HG03432 (cell line): ENCODE measurements around the gene TSPAN4.

Source experiments
- ATAC-seq: cut with Tn5 transposase; IDR thresholded peaks from one replicate; pipeline ENCODE4 v1.9.1; 2021; ENCODE audit warnings: mild to moderate bottlenecking, moderate library complexity; ENCODE audit not compliant: unreplicated experiment

TSPAN4 gene

DNA sequence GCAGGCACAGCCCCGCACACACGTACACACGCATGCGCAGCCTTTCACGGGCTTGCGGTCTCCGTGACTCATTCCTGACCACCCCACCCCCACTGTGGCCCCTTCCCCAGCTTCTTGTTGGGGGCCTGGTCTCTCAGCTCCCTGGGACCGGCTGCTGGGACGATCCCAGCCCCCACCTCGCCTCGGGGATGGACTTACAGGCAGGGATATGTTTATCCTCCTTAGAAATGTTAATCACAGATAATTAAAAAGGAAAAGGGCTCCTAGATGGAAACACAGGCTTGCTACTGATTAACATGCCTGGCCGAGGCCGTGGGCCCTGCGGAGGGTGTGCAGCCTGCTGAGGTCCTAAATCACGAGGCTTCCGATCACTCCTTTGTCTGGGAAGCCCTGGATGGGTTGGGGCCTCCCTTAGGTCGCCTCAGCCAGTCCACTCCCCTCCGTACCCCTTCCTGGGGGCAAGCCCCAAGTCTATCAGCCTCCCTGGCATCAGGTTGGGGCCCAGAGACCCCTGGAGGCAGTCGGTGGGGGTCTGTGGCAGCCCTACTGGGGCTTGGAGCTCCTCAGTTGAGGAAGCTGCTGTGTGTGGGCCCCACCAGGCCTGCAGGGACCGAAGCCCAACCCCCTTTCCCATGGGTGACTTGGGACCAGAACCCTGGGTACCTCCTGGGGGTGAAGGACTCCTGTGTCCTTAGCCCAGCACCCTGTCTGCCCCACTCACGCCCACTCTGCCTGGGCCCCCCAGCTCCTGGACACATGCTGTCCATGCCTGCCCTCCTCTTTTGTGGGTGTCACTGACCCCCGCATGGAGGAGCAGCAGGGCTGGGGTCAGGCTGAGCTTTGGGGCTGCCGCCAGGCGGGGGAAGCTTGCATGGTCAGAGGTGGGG, 20.6 kb downstream of the TSPAN4 start:
- no peak for ATAC-seq

DNA sequence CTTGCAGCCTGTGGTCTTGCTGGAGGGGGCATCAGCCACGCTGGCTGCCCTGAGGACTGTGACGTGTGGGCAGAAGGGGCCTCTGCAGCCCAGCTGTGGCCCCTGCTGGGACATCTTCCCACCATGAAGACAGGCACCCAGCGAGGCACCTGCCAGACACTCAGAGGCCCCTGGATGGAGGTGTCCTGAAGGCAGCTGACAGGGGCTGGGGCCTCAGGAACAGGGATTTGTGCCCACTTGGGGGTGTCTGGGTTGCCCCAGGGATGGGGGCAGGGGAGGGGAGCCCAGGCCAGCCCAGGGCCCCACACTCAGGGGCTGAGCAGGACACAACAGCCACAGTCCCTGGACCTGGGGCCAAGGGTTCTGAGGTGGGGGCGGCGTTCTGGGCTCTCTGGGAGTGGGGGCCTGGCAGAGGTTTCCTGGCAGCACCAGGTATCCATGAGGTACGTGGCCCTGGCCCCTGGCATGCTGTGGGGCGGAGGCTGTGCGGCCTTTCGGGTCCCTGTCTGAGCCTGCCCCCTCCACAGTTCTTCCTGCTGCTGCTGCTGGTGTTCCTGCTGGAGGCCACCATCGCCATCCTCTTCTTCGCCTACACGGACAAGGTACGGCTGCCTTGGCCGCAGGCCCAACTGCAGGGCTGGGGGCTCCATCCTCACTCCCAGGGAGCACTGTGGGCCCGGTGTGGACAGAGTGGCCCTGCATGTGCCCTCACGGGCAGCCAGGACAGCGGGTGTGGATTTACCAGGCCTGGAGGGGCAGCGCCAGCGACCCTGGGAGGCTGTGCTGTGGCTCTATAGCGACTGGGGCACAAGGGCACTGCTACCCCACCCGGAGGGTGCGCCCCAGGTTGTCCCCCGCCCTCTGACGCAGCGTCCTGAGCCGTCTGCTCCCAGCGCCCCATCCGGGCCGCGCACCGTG, 21.5 kb downstream of the TSPAN4 start:
- ATAC-seq = no peak

DNA sequence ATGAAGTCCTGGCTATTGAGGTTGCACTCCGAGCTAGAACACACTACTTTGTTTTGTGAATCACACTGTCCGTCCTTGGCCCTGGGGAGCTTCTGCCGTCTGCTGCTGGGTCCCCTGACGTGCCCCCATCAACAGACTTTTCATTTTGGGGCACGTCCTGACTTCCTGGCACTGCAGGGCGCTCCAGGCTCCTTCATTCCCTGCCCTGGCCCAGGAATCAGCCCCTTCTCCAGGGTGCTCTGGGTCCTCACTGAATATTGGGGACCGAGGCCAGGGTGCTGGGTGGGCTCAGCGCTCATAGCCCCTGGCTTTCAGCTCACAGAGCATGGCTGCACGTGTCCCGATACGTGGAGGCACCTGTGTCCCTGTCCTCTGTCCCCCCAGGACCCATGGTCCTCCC, 22.2 kb downstream of the TSPAN4 start:
- no peak for ATAC-seq

DNA sequence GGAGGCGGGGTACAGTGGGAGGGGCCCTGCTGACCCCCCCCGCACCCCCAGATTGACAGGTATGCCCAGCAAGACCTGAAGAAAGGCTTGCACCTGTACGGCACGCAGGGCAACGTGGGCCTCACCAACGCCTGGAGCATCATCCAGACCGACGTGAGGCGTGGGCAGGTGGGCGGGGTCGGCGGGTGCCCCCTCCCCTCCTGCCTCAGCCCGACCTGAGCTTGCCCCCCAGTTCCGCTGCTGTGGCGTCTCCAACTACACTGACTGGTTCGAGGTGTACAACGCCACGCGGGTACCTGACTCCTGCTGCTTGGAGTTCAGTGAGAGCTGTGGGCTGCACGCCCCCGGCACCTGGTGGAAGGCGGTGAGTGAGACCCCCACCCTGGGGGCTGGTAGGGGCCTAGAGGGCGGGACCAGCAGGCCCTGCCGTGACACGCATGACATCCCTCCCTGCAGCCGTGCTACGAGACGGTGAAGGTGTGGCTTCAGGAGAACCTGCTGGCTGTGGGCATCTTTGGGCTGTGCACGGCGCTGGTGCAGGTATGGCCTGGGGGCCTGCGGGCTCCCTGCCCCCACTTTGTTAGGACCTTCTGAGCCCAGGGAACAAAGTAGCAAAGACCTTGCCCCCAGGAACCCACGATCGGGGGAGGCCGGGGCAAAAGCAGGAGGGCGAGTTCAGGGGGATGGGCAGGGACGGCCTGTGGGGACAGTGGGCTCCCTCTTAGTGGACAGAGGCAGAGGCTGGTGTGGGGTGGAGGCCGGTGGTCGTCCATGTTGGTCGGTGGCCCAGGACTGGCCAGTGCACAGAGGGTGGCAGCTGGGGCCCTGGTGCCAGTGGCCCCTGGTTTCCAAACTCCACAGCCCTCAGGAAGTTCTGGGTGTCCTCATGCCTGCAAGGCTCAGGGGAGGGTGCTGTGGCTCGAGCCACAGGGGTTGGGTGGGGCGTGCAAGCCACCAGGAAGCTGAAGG, 23.1 kb downstream of the TSPAN4 start:
- no peak for ATAC-seq

DNA sequence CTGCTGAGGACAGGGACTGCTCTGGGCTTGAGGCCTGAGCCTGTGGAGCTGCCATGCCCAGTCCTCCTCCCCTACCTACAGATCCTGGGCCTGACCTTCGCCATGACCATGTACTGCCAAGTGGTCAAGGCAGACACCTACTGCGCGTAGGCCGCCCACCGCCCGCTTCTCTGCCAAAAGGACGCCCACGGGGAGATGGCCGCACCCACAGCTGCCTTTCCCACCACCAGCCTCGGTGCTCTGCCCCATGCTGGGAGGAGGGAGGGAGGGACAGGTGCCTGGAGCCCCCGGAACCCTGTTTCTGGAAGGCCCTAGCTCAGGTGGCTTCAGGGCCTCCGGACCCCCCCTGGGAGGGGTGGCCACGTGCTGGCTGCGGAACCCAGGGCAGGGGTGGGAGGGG, 23.8 kb downstream of the TSPAN4 start:
- no peak for ATAC-seq

DNA sequence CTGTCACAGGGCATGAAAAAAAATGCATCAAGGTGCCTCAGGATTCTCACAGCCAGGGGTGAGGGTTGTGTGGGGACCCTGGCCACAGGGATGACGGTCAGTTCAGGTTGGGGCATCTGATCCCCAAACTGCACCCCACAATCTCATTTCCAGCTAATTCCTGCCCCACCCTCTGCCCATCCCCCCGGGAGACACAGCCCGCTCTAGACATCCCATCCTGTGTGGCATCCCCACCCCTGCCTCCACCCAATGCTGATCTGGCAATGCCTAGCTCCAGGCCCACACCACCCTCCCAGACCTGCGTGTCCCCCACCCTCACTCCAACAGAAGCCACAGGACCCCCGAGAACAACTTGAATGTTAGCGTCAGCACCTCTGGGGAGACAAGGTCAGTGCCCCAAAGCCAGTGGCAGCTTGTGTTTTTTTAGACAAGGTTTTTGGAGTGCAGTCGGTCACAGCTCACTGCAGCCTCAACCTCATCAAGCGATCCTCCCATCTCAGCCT, 25.3 kb downstream of the TSPAN4 start:
- no peak for ATAC-seq

DNA sequence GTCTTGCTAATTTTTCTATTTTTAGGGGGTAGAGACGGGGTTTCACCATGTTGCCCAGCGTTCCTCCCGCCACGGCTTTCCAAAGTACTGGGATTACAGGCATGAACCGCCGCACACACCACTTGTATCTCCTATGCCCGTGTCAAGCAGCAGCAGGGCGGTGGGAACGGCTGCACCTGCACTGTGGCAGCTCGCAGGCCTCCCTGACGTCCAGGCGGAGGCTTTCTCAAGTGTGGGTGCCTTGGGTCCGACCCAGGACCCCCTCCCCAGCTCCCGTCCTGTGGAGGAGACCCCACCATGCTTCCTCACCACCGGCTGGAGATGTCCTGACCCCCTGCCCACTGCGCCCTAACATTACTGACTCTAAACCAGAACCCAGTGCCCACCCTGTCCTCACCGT, 25.7 kb downstream of the TSPAN4 start:
- ATAC-seq = no peak

DNA sequence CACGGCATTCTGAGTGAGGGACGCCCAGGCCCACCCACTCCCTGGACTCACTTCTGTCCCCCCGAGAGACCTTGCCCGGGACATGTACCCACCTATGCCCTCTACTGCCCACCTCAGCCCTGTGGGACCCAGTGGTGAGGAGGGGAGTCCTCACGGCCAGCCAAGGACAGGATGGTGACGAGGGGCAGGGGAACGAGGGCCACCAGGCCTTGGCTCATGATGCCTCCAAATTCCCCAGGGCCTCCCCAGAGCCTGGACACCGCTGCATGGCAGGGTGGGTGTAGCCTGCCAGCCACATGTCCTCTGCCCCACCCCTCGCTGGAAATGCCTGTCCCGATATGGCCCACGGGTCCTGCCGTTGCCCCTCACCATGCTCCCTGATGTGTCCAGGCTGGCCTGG, 26.1 kb downstream of the TSPAN4 start:
- no peak for ATAC-seq

DNA sequence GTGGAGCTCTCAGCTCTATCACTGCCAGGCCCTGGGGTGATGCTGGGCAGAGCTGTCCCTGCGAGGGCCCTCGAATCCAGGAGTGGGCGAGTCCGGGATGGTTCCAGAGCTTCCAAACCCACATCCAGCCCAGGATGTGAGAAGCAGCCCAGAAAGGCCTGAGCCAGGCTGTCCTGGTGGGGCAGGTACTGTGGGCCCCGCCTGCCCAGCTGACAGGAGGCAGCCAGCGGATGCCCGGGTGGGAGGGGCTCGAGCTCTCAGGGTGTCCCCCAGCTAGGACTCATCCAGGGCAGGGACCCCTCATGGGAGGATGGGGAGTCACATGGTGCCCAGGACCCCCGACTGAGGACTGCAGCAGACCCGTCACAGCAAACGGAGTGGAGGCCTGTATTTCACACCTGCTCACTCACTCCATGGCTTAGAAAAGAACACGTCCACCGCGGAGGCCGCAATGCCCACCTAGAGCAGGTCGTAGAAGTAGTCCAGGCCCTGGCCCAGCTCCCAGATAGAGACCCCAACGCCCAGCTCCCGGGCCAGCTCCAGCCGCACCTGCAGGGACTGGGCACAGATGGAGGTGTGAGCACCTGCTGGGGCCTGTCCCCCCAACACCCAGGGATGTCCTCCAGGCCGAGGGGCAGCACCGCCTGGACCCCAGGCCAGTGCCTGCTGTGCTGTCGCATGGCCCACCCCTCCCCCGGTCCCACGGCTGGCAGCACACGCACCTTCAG, 26.9 kb downstream of the TSPAN4 start:
- ATAC-seq = no peak

DNA sequence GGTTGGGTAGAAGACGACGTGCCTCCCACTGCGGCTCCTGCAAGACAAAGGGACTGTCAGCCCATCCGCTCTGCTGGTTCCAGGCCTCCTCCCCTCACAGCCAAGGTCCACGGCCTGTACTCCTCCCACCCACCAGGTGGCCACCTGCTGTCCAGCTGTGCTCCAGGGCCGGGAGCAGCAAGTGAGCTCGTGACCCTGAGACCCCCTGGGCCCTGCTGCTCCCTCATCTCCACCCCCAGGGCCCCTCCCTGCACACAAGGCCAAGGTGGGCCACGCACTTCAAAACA, 27.4 kb downstream of the TSPAN4 start:
- ATAC-seq = no peak

DNA sequence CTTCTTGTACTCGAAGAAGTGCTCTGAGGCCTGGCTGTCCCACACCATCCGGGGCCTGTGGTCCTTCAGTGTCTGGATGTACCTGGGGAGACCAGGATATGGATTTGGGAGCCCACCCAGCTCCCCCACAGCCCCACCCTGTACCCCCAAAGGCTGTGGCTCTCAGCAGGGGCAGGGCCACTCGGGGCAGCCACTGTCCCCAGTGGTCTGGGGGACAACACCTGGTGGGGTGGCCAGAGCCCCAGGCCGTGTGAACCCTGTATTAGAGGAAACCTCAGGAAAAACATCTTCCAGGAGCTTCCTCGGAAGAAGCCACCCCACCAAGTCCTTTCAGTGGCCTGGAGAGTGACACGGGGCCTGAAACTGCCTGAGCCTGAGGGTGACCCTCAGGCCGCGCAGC, 27.8 kb downstream of the TSPAN4 start:
- ATAC-seq = no peak

DNA sequence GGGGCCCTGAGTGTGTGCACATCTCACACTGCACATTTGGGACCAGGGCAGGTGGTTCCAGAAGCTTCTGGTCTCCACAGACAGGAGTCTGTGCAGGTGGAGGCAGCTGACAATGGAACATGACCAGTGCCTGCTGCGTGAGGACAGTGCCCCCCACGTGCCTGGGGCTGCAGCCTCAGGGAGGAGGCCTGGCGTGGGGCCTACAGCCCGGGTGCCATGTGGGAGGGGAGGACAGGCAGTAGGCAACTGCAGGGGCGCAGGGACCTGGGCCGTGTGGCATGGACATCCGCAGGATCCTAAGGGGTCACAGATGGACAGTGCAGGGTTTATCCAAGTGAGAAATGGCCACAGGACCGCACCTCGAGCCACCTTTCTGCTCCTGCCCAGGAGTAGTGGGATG, 28.8 kb downstream of the TSPAN4 start:
- no peak for ATAC-seq

DNA sequence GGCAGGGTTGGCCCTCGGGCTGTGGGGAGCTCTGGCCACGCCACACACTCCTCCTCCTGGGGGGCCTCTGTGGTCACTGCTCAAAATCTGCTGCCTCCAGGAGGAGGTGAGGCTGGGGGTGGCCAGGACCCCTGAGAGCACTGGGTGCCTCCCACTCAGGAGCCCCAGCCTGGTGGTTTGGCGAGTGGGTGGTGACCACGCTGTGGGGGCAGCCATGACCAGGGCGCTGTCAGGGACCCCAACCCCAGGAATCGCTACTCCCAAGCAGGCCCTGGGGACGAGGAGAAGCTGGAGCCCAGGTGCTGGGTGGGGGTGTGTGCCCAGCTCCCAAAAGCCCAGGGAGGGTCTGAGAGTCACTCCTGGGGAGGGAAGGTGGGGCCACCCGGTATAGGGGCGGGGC, 30.1 kb downstream of the TSPAN4 start:
- ATAC-seq = no peak

DNA sequence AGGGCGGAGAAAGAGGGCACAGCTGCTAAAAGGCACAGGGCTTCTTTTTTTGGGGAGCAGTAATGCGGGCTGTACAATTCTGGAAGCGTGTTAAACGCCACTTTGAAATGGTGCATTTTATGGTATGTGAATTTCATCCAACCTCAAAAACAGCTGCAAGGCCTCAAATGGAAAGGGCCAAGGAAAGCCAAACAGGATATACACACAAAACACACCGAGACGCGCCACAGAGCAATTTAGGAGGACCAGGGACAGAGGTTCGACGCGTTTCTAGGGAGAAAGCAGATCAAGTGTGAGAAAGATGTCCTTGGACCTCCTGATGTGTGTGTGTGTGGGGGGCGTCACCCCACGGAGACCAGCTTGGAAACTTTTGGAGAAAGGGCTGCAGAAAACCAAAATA, 31.1 kb downstream of the TSPAN4 start:
- no peak for ATAC-seq

DNA sequence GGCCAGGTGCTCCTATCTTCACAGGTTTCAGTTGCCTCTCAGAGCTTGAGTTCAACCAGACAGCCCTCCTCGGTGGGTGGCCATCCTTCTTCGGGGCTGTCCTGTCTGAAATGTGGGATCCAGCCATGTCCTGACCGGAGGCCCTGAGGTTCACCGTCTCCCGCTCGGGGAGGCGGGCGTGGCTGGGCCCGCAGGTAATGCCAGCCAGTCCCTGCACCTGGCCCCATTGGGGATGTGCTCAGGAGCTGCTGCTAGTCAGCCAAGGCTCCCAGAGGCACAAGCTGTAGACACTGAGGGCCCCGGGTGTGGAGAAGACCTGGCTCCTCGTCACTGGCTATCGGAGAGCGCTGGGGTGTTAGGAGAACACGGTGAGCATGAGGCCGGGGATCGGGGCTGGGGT, 32.6 kb downstream of the TSPAN4 start:
- ATAC-seq = no peak

DNA sequence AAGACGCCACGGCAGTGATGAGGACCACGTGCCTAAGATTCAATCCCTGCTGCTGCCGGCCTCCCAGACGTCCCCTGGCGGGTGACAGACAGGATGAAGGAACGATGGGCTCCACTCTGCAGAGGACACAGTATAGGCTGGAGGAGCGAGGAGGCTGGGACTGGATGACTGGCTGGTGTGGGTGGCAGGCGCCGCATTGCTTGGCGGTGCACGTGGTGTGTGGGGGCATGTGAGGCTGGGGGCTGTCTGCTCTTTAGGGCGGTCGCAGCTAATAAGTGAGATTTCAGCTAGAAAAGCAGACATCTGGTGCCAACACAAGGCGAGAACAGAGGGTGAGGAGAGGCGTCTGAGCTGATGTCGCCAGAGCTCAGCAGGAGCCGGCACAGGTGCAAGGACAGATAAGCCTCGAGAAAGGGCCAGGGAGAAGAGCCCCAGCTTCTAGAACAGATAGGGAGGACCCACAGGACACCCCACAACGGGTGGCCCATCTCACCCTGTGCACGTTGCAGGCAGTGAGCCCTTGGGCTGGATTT, 33.2 kb downstream of the TSPAN4 start:
- no peak for ATAC-seq

DNA sequence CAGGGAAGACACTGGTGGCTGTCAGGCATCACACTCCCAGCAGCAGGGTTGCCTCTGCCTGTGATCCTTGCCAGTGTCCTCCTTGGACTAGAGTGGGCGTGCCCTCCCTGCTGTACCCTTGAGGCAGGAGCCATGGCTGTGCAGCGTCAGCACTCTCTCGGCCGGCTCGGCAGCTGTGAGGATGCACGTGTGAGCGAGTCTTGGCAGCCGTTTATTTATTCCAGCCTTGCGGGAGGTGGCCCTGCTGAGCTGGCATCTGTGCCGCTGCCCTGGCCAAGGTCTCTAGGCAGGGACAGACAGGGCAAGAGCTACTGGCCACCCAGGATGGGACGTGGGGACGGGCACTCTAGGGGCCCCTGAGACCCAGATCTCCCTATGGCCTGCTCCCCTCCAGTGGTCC, 33.9 kb downstream of the TSPAN4 start:
- no peak for ATAC-seq

DNA sequence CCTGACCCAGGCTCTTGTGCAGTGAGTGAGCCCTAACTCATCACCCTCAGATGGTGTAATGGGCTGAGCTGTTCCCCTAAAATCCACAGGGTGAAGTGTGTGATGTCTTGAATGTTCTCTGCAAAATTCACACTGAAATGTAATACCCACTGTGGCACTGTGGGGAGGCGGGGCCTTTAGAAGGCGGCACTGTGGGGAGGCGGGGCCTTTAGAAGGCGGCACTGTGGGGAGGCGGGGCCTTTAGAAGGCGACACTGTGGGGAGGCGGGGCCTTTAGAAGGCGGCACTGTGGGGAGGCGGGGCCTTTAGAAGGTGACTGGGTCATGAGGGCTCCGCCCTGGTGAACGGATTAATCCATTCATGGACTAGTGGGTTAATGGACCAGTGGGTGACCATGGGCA, 34.9 kb downstream of the TSPAN4 start:
- ATAC-seq = no peak

DNA sequence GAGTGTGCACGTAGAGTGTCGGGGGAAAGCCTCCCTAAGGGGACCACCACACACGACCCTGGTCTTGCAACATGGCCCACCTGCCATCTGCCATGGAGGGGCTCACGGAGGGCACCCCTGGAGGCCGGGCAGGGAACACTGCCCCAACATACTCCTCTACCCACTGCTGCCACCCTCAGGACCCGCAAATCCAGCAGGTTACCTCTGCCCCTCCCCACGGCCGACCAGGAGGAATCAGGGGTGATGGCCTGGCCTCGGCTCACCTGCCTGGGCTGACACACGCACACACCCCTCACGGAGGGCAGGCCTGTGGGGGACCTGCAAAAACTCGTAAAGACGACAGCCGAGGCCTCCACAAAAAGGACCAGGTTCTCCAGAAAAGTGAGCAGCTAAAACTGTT, 37.8 kb downstream of the TSPAN4 start:
- ATAC-seq = no peak

DNA sequence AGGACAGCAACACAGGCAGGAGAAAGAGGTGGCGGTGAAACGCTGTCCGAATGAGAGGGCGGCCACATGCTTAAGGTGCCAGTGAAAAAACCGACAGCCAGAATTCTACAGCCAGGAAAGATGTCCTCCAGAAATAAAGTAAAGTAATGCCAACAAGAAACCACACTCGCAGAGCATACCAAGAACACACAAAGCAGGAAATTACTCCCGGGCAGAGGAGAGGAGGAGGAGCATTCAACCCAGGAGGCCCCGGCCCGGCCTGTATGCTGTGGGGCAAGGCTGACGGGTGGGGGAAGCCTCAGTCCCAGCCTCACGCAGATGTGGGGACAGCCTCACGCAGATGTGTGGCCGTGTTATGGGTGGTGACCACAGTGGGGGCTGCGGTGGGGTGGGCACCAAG, 39.9 kb downstream of the TSPAN4 start:
- ATAC-seq = no peak
